Measurements from ENCODE around the gene CNTNAP4.

Gene CNTNAP4
- 0 reads per million in 4 experiments for total RNA-seq

DNA sequence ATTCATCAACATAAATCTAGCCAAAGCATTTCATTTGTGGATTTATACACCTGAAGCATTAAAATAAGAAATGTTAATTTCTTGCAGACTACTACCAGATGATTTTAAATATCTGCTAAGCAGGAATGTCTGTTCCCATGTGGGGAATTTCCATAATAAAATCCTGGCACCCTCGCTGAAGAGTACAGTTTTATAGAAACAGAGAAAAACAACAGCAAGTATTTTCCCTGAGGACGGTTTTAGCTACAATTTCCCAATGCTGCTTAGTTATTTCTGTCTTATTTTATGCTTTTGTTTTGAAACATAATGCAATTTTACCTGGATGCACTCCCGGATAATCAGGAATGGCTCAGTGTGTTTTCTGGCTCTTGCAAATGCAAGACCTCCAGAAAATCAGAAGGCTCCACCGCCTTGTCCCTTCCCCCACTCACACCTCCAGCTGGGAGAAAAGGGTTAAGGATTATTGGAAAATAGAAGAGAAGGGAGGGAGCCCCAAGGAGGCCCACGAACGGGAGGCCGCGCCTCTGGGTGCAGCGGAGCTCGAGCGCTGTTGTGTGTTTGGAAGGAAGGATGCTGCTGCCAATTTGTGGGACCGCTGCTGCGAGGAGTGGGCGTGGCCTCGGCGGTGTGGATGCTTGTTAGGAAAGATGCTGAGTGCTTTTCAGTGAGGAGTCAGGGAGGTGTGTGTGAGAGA, at the start of gene CNTNAP4:
Gene CNTNAP4, plus strand, starts transcription at position 657 of the 694 bp plus-strand sequence. CDS start 262 bp downstream, outside the sequence.
- DNase-seq = no peak

DNA sequence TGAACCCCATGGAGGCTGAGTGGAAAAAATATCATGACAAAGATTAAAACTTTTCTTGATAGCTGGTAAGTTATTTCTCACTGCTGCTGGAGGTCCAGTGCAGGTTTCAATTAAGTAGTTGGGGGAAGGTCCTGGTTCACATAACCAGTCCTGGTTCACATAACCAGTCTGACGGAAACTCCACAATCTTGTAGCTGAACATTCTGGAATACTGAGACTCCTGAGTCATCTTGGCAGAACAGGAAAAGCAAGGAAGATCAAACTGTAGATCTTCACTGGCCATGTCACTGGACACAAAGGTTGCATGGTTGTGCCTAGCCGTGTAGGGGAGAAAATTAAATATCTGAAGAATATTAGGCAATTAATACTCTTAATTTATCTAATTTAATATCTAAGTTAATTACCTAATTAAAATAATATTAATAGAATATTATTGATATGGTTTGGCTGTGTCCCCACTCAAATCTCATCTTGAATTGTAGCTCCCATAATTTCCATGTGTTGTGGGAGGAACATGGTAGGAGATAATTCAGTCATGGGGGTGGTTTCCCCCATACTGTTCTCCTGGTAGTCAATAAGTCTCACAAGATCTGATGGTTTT, 48.6 kb upstream of the CNTNAP4 start:
- DNase-seq = no peak

DNA sequence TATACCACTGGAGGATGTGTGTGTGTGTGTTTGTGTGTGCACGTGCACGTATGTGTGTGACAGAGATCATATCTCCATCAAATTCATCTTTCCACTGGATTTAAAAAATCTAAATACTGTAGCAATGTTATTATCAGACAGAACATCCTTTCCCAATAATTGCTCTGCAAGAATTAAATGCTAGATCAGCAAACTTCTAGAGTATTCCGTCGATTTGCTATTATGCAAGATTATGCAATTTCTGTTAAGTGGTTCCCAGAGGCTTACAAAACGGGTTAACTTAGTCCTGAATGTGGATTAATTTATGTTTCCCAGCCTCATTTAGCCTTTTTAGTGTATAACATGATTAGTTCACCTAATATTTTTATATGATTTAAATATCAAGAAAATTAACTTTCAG, 44.5 kb upstream of the CNTNAP4 start:
- no peak for DNase-seq

DNA sequence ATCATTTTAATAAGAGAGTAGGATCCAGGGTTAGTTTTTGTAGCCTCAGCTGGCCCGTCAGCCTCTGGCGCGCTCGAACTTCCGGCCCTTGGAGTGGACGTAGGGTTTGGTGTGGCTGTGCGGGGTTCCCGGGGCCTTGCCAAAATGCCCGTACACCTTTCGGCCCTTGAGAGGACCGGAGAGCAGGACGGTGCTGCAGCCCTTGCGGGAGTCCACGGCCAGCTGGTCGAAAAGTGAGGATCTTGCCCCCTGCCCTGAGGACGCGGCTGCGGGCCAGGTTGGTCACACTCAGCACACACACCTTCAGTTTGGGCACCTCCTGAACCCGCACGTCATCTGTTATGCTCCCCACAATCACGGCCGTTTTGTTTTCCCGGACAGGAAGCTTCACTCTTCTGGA, 42.2 kb upstream of the CNTNAP4 start:
- DNase-seq = no peak

DNA sequence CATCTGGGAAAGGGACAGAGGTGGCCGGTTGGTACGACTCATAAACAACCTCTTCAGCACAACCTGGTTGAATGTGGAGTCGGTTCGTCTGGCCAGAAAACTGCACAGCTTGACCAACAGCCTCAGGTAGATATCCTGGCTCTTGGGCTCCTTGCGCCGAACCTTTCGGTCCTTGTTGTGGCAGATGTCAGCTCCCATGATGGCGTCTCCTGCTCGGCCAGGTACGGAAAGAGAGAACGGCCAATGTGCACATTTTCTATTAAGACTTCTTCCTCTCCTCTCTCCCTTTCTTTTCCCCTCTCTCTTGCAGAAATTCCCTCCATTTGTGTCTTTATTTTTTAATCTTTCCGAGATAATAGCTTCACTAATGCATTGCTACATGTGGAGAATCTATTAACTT, 41.8 kb upstream of the CNTNAP4 start:
- no peak for DNase-seq

DNA sequence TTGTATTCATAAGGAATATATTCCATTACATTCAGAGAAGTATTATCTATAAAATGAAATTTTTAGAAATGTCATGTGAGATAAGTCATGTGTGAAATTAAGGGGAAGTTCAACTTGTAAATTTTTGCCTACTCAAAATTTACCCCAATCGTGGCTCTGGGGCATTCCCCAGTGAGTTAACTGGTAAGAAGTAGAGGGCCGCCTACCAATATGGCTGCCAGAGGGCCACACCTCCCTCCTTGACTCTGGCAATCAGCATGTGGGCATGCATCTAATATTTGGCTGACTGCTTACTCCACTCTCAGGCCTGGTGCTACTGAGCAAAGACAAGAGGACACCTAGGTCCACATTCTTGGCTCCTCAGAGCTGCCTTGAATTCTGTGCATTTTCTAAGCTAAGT, 39.7 kb upstream of the CNTNAP4 start:
- no peak for DNase-seq

DNA sequence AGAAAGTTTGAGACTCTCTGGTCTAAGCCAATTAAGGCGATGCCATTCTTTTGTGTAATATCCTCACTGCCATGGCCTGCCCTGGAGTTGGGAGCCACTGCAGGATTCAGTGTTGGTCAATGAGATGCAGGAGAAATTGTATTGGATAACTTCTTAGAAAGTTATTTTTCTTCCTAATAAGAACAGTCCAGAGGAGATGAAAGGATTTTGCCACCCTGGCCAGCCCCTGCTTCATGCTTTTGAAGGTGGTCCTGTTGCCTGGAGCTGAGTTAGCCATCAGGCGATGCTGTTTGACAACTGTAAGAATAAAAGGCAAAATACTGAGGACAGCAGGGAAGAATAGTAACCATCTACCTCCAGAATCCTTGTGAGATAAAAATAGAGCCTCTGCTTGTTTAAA, 35.4 kb upstream of the CNTNAP4 start:
- DNase-seq = no peak

DNA sequence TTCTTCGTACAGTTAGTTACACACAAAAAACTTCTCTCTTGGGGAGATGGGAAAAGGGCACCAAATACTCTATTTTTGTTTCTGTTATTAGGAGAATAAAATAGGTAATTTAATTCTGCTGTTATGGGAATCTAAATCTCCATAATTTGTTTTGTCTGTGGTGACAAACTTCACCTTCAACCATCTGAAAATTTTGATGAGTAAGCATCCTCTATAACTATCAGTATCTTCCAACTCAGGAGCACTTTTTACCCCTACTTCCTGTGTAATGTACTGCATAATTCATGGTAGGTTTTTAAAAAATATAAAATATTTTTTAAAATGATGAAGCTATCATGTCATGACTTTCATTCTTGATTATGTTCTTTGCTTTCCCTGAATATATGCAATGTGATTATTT, 33.6 kb upstream of the CNTNAP4 start:
- DNase-seq = no peak

DNA sequence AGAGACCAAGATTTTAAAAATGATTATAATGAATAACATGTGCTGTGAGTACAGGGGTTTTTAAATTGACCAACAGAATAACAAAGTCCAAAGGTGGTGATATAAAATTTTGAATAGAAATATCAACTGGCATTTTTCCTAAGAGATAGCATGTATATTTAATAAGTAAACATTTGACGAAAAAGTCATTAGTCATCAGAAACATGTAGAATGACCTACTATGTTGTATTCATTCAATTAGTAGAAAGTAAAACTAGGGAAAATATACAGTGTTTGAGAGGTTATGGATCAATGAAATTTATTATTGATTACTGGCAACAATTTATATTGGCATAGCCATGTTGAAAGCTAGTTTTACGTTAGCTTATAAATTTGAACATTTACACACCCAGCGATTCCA, 30.6 kb upstream of the CNTNAP4 start:
- no peak for DNase-seq

DNA sequence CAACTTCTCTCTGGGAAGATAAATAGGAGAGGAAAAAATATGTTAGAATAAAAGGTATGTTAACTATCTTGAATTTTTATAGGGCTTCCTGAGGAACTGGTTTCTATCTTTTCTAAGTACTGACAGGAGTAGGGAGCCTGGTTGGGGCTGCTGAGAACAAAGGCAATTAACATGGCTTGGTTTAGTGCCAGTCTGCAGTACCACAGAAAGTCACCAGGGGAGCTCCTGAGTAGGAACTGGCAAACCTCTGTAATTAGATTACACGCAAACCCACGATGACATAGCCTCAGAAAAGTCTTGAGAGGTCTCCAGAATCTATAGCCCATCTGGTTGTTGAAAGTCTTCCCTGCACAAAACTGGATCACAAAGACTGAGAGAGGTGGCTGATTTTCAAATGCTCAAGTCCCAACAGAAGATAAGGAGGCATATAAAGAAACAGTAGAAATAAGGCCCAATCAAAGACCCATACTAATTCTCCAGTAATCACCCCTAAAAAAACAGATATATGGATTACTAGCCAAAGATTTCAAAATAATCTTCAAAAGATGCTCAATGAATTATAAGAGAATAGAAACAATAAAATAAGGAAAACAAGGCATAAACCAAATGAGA, 11.7 kb upstream of the CNTNAP4 start:
- DNase-seq = no peak

DNA sequence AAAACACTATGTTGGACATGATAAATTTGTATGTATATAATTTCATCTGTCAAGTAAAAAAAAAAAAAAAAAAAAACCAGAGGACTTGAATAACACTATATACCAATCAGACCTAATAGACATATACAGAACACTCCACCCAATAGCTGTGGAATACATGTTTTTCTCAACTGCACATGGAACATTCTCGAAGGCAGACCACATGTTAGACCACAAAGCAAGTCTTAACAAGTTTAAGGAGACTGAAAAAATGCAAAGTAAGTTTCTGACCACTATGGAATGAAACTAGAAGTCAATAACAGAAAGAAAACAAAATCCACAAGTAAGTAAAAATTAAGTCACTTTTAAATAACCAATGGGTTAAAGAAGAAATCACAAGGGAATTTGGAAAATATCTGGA, 8.4 kb upstream of the CNTNAP4 start:
- DNase-seq = no peak

DNA sequence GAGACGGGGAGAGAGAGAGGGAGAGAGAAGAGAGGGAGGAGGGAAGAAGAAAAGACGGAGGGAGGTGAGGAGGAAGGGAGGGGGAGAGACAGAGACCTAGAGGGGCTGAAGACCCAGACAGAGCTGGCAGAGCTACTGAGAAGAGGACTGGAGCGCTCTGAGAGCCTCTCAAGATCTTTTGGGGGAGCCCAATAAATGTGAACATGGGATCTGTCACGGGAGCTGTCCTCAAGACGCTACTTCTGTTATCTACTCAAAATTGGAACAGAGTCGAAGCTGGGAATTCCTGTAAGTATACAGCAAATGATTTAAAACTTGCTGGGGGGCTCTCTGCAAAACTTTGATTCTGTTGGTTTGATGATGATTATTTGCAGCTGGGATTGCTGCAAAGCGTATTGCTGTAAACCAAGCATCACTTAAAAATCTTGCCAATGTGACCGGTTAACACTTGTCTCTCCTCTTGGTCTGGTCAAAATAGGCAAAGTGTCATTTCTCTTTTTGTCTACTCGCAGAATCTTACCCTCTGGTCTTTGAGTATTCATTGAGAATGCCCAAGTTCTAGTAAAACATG, 344 bp downstream of the CNTNAP4 start:
- DNase-seq = no peak

DNA sequence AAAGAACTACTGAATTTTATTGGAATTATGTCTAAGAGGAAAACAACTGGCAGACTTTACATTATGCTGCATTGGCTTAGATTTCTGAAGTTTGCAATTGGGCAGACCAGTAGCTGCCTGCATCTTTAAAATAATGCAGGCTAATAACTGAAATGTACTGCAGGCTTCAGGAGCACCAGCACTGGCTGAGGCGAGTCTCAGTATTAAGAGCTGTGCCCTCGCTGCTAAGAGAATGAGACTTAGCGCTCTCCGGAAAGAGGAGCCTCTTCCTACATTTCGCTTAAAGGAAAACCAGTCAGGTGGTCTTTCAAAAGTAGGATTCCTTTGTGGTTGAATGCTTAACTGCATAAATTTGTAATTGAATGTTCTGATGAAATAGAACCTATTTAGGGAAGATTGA, 885 bp downstream of the CNTNAP4 start:
- DNase-seq = no peak

DNA sequence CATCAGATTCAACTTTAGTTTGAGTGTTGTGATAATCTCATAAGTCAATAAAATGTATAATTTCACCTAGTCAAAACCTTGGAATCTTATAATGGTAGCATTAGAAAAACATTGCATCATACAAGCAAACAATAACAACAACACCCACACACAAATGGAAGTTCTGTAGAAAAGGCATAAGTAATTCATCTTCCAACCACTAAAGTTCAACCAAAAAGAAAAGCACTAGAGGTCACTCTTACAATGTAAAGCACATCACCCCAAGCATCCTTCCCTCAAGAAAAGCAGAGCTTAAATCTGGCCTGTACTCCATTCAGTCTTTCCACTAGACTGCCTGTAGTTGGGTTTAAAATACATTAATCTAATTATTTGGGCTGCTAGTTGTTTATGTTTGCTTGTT, 1.8 kb downstream of the CNTNAP4 start:
- DNase-seq = no peak

DNA sequence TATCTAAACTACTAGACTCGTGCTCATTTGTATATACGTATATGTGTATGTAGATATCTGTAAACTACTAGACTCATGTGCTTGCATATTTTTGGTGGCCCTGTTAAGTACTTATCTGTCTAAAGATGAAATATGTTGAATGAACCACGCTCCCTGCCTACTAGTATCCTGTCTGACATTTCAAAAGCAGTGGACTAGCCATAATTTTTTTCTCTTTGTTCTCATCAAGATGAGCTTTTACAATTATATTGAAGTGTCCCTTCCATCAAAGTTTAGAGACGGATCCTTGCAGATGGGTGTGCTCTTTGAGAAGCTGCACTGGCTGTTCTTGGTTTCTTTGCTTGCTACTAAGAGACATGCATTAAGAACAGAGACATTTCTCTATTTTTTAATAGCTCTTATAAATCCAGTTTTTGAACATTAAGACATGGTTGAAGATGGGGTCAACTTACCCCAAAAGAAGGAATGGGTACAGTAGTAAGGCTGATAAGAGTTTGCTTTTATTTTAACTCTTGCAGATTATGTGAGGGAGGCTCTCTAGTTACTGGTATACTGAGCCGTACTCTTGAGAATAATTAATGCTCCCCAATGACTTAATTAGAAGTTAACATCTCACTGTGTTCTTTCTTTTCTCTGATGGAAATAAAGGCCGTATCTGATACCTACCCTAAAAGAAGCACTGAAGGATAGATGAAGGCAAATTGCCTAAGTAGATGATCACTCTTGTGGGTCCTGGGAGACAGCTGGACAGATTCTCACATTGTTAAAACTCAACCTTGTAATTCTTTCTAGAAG, 3.4 kb downstream of the CNTNAP4 start:
- no peak for DNase-seq

DNA sequence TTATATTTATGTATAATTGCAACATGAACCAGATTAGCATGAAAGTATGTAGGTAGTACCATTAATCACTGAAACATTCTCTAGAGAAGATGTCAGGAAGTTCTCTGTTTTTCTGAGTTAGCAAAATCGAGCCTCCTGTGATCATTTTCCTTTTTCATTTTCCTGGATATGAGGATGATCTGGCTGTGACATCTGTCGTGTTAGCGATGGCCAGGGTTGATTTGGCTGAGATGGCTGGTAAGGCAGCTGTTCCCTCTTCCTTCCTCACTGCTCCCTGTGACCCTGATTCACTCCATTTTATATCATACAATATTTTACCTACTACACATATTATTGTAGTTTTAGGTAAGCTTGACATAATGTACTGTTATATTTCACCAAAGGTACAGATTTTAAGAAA, 10.3 kb downstream of the CNTNAP4 start:
- no peak for DNase-seq

DNA sequence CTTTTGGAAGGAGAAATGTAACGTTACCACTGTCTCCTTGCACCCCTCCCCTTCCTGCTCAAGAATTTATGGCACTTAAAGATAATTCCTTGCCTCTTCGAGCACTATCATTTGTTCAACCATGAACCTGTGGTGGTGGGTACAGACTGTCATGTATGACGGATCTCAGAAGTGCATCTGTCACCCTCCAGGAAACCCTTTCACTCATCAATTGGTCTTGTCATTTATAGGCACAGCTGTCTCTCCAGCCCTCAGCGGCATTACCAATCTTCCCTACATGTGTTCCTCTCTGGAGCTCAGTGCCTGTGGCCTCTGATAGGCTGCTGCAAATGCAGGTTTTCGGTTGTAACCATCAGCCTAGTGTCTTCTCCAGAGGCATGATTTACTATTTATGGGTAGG, 15.0 kb downstream of the CNTNAP4 start:
- no peak for DNase-seq

DNA sequence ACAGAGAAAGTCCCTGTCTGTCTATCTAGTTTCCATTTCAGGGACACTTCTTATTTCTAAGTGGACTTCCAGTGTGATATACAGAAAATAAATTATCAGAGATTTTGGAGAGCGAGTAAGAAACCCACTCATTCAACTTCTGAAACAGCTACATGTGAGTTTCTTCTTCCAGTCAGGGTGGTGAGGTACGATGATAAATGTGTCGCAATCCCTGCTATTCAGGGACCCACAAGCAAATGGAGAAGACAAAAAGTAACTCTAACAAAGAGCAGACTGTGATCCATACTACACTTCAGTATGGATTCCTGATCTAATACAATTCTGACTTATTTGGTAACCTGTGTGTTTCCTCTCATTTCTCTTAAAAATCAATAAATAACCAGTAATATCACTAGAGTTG, 16.8 kb downstream of the CNTNAP4 start:
- DNase-seq = no peak

DNA sequence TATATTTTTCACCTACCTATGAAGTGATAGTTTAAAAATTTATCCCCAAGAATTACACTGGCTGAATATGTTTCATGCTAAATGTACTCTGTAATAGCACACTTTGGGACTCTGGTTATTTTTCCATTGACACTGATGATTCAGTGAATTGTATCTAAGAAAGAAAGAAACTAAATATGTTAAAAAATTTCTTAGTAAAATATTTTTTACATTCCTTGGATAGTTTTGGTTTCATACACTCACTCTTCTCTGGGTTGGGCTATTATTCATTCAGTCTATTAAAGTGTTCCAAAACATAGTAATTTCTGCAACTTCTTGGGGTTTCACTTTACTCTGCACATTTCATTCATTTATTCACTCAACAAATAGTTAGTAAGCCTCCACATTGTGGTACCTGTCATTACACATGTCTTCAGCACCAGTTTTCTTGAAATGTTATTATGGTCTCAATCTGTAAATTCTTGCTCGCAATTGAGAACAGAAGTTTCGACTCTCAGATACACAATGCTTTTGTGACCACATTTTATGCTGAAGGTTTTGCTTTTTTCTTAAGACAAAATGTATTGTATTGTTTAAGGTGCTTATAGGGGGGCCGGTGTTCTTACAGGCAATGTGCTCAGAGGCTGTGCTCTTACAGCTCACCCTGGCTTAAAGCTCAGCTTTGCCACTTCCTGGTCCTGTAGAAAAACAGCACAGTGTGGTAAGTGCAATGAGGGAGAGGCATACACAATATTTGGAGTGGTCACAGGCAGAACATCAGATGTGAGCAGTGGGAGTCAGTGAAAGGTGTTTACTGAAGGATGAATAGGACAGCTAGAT, 17.4 kb downstream of the CNTNAP4 start:
- DNase-seq = no peak

DNA sequence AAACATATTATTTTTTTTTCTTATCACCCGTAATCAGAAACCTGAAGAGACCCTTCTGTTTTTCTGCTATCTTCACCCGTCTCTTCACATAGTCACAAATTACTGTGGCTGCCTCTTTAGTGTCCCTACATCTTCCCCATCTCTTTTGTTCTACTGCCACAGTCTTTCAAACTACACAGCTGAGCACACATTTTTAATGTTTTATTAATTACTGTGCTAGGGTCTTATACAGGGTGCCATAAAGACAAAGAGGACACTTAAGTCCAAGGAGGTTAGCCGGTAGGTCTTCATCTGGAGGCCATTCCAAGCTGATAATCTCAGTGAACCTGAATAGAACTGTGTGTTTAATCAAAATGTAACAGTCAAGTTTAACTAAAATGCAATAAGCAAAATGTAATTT, 20.7 kb downstream of the CNTNAP4 start:
- no peak for DNase-seq

DNA sequence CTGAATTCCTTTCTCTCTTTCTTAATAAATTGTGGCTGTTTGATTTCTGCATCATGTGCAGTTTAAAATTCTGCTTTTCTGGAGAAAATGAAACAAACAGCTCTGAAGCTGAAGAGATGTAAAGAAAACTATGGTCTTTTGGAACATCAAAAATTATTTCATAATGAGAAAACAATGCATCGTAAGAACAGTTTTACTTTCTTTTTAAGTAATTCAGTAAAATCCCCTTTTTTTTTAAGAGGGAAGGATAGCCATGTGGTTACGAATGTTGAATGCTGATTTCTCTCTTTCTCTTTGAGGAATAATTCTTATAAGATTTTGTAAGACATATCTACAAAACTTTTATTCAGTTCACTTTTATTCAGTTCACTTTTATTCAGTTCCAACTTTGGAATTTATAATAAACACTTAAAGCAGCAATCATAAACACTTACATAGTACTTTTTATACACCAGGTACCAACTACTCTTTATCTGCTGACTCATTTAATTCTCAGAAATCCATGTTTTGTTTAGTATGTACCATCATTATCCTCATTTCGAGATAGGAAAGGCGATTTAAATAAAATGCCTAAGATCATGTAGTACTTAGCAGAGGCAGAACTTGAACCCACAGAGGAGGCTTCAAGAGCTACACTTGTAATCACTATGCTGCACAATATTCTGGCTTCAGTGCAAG, 26.6 kb downstream of the CNTNAP4 start:
- DNase-seq = no peak

Measured in effector CD8-positive, alpha-beta T cell (primary cell).